ENCODE data around the gene CIAO2A. TPM values are rescaled to one million over a fixed set of nuclear protein-coding genes. Genes with fewer than 3 reads are reported as not detected.

The CIAO2A gene
- total and polyA plus RNA-seq, 4 donors, result 124 to 404 (median 159) TPM

DNA sequence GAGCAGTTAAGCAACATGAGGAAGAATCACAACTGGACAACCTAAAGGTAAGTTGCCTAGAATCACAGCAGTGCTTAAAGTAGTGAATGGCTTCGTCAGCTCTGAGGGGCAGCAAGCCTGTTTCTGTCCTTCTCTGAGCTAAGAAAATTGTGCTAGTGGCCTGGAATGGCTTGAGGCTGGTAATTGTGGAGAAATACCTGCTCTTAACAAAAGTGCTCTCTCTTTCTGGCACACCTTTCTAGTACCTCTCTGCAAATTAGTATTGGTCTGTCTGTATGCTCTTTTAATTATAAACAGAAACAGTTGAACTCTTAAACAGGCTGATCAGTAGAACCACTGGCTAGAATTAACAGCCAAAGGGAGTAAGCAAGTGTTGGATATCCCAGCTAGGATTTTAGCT lies 13.7 kb upstream of the CIAO2A start:
- Histone ChIP-seq H3K27ac (ENCODE audit: low read depth in 1 of 2, low read length in 2 of 2) (peak overlapping the region; percentile 52 to 66), H3K9me3 (ENCODE audit: control insufficient read depth in 4 of 4, low read length in 3 of 4) (no peaks in the 10 kb centered on the region), H3K4me1 (ENCODE audit: control insufficient read depth in 4 of 4, insufficient read depth in 4 of 4, low read length in 3 of 4) (peaks cover 23 to 63% (median 58%) of the 10 kb centered on the region in 4 donors), H3K27me3 (ENCODE audit: control insufficient read depth in 4 of 4, insufficient read depth in 4 of 4, low read length in 3 of 4) (no peaks in the 10 kb centered on the region), H3K4me3 (ENCODE audit: low read depth in 1 of 3, low read length in 3 of 3) (no peak overlapping the region), H3K9ac (ENCODE audit: low read depth in 1 of 2, low read length in 2 of 2) (no peak overlapping the region), H3K36me3 (ENCODE audit: control insufficient read depth in 4 of 4, insufficient read depth in 3 of 4, low read depth in 1 of 4, low read length in 3 of 4) (no peaks in the 10 kb centered on the region)
- DNase-seq (ENCODE audit: low spot score), result no peak
- 92% methylated on average over 1 of the region's 1 CpG for WGBS
- TF ChIP-seq RAD21 (IDR thresholded peaks at IDR 0.05) (no peak), HNF4G (IDR thresholded peaks at IDR 0.05) (no peak), GABPA (IDR thresholded peaks at IDR 0.05 in 1 of 2, conservative IDR thresholded peaks at IDR 0.05 in 1 of 2) (no peak), TAF1 (conservative IDR thresholded peaks at IDR 0.05) (no peak), YY1 (IDR thresholded peaks at IDR 0.05) (no peak), FOXA1 (IDR thresholded peaks at IDR 0.05) (no peak), FOXA2 (IDR thresholded peaks at IDR 0.05) (no peak), EGR1 (IDR thresholded peaks at IDR 0.05; ENCODE audit: low read depth in 2 of 2) (no peak), RXRA (IDR thresholded peaks at IDR 0.05) (no peak), NR2F2 (IDR thresholded peaks at IDR 0.05) (no peak), HNF4A (conservative IDR thresholded peaks at IDR 0.05) (no peak), JUND (IDR thresholded peaks at IDR 0.05) (no peak), SP1 (IDR thresholded peaks at IDR 0.05) (no peak)
- TF ChIP-seq, protein P1, sequence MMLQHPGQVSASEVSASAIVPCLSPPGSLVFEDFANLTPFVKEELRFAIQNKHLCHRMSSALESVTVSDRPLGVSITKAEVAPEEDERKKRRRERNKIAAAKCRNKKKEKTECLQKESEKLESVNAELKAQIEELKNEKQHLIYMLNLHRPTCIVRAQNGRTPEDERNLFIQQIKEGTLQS (IDR thresholded peaks at IDR 0.05), result no peak
- TF ChIP-seq, protein P2, sequence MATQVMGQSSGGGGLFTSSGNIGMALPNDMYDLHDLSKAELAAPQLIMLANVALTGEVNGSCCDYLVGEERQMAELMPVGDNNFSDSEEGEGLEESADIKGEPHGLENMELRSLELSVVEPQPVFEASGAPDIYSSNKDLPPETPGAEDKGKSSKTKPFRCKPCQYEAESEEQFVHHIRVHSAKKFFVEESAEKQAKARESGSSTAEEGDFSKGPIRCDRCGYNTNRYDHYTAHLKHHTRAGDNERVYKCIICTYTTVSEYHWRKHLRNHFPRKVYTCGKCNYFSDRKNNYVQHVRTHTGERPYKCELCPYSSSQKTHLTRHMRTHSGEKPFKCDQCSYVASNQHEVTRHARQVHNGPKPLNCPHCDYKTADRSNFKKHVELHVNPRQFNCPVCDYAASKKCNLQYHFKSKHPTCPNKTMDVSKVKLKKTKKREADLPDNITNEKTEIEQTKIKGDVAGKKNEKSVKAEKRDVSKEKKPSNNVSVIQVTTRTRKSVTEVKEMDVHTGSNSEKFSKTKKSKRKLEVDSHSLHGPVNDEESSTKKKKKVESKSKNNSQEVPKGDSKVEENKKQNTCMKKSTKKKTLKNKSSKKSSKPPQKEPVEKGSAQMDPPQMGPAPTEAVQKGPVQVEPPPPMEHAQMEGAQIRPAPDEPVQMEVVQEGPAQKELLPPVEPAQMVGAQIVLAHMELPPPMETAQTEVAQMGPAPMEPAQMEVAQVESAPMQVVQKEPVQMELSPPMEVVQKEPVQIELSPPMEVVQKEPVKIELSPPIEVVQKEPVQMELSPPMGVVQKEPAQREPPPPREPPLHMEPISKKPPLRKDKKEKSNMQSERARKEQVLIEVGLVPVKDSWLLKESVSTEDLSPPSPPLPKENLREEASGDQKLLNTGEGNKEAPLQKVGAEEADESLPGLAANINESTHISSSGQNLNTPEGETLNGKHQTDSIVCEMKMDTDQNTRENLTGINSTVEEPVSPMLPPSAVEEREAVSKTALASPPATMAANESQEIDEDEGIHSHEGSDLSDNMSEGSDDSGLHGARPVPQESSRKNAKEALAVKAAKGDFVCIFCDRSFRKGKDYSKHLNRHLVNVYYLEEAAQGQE (IDR thresholded peaks at IDR 0.05), result no peak
- TF ChIP-seq, protein P3, sequence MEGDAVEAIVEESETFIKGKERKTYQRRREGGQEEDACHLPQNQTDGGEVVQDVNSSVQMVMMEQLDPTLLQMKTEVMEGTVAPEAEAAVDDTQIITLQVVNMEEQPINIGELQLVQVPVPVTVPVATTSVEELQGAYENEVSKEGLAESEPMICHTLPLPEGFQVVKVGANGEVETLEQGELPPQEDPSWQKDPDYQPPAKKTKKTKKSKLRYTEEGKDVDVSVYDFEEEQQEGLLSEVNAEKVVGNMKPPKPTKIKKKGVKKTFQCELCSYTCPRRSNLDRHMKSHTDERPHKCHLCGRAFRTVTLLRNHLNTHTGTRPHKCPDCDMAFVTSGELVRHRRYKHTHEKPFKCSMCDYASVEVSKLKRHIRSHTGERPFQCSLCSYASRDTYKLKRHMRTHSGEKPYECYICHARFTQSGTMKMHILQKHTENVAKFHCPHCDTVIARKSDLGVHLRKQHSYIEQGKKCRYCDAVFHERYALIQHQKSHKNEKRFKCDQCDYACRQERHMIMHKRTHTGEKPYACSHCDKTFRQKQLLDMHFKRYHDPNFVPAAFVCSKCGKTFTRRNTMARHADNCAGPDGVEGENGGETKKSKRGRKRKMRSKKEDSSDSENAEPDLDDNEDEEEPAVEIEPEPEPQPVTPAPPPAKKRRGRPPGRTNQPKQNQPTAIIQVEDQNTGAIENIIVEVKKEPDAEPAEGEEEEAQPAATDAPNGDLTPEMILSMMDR (IDR thresholded peaks at IDR 0.05; ENCODE audit: low read depth, low read length, missing input control), result no peak
- TF ChIP-seq, protein P4, sequence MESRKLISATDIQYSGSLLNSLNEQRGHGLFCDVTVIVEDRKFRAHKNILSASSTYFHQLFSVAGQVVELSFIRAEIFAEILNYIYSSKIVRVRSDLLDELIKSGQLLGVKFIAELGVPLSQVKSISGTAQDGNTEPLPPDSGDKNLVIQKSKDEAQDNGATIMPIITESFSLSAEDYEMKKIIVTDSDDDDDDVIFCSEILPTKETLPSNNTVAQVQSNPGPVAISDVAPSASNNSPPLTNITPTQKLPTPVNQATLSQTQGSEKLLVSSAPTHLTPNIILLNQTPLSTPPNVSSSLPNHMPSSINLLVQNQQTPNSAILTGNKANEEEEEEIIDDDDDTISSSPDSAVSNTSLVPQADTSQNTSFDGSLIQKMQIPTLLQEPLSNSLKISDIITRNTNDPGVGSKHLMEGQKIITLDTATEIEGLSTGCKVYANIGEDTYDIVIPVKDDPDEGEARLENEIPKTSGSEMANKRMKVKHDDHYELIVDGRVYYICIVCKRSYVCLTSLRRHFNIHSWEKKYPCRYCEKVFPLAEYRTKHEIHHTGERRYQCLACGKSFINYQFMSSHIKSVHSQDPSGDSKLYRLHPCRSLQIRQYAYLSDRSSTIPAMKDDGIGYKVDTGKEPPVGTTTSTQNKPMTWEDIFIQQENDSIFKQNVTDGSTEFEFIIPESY (IDR thresholded peaks at IDR 0.05), result no peak
- TF ChIP-seq, protein P5, sequence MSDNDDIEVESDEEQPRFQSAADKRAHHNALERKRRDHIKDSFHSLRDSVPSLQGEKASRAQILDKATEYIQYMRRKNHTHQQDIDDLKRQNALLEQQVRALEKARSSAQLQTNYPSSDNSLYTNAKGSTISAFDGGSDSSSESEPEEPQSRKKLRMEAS (IDR thresholded peaks at IDR 0.05), result no peak

Measured in liver (tissue), 9 donors.